Stomach smooth muscle (tissue), 2 donors: ENCODE data around the gene OR1G1.
"Not testable (repeated sequence)": the region's sequence is repeated elsewhere in the genome, so short reads cannot be mapped to it uniquely, and the experiment has no call there.

Source experiments
- H3K27ac ChIP-seq: one replicate; pipeline ENCODE4 v1.7.0; 2013; ENCODE audit warnings: mild to moderate bottlenecking, low read length, inconsistent platforms
- H3K27me3 ChIP-seq, 2 donors: one replicate each; pipeline ENCODE4 v1.7.0; 2013; ENCODE audit warnings: low read length in 2 of 2; ENCODE audit not compliant: insufficient read depth in 2 of 2, control insufficient read depth in 1 of 2
- H3K36me3 ChIP-seq, 2 donors: one replicate each; pipeline ENCODE4 v1.7.0; 2013; ENCODE audit warnings: low read length in 2 of 2; ENCODE audit not compliant: control insufficient read depth in 2 of 2, insufficient read depth in 2 of 2
- H3K4me1 ChIP-seq: one replicate; pipeline ENCODE4 v1.7.0; 2013; ENCODE audit warnings: low read length; ENCODE audit not compliant: control insufficient read depth, insufficient read depth
- H3K4me3 ChIP-seq, 2 donors: one replicate each; pipeline ENCODE4 v1.7.0; 2013; ENCODE audit warnings: low read length in 2 of 2
- H3K9ac ChIP-seq, 2 donors: one replicate each; pipeline ENCODE4 v1.7.0; 2013; ENCODE audit warnings: low read length in 2 of 2, mild to moderate bottlenecking in 1 of 2
- H3K9me3 ChIP-seq, 2 donors: one replicate each; pipeline ENCODE4 v1.7.0; 2013; ENCODE audit warnings: low read length in 2 of 2; ENCODE audit not compliant: control insufficient read depth in 2 of 2
- donor health status: healthy.
- donor health status: Pancreatic carcinoma.

The OR1G1 gene

DNA sequence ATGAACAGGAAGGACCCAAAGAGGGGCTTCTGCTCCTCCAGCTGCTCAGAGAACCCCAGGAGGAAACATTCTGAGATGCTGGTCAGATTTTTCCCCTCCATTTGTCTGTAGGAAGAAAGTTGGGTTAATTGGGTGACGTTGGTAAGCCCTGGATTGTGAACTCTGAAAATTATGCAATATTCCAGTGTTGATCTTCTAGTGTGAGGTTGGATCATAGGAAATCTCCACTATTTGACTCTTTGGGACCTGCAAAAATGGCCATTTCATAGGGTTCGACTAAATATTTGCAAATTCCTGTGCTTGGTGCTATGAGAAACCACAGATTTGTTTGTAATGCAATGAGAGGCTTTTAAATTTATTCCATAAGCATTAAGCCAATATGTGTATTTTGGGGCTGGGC, at the start of gene OR1G1:
TSS of gene OR1G1 (minus strand) at position 101 of the 400 bp plus-strand sequence. CDS start at position 101, 0 bp downstream.
- no peak within 1 kb of the TSS for H3K9ac ChIP-seq
- H3K9me3 ChIP-seq: peaks cover 0 to 3% of the 10 kb centered on the region in 2 donors
- peaks cover 0 to 6% of the 10 kb centered on the region in 2 donors for H3K27me3 ChIP-seq
- no peaks in the 10 kb centered on the region for H3K4me1 ChIP-seq
- H3K27ac ChIP-seq: no peak within 1 kb of the TSS
- no peaks in the 10 kb centered on the region for H3K36me3 ChIP-seq
- no peak within 1 kb of the TSS for H3K4me3 ChIP-seq

DNA sequence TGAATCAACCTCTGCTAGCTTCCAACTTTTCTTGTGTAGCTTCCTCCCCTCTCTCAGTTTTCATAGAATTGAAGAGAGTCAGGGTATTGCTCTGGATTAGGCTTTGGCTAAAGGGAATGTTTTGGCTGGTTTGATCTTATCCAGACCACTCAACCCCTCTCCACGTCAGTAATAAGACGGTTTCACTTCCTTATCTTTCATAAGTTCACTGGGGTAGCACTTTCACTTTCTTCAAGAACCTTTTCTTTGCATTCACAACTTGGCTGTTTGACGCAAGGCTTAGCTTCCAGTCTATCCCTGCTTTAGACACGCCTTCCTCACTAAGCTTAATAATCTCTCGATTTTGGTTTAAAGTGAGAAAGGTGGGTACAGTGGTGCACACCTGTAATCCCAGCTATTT, 40.2 kb upstream of the OR1G1 start:
- no peak overlapping the region for H3K4me3 ChIP-seq
- no peaks in the 10 kb centered on the region for H3K27me3 ChIP-seq
- H3K9me3 ChIP-seq: peaks cover 0 to 7% of the 10 kb centered on the region in 2 donors
- no peak overlapping the region for H3K27ac ChIP-seq
- no peaks in the 10 kb centered on the region for H3K4me1 ChIP-seq
- no peak overlapping the region for H3K9ac ChIP-seq
- H3K36me3 ChIP-seq: no peaks in the 10 kb centered on the region

DNA sequence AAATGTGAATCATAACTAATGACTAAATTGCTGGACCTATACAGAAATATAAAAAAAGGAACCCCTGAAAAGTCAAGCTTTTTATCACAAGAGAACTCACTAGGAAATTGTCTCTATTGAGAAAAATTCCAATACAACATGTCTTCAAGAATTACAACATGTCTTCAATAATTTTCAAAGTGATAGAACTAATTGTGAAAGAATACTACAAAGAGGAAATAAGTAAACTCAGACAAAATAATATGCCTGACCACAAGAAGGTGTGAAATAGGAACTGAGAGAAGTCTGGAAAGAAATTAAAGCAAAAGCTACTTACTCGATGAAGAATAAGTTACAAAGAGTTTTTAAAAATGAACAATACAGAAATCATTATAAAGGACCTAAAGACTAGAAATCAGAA, 29.9 kb upstream of the OR1G1 start:
- Histone ChIP-seq H3K4me3 (no peak overlapping the region), H3K9ac (no peak overlapping the region), H3K27me3 (peaks cover 0 to 4% of the 10 kb centered on the region in 2 donors), H3K27ac (no peak overlapping the region), H3K9me3 (no peaks in the 10 kb centered on the region), H3K36me3 (no peaks in the 10 kb centered on the region), H3K4me1 (no peaks in the 10 kb centered on the region)

DNA sequence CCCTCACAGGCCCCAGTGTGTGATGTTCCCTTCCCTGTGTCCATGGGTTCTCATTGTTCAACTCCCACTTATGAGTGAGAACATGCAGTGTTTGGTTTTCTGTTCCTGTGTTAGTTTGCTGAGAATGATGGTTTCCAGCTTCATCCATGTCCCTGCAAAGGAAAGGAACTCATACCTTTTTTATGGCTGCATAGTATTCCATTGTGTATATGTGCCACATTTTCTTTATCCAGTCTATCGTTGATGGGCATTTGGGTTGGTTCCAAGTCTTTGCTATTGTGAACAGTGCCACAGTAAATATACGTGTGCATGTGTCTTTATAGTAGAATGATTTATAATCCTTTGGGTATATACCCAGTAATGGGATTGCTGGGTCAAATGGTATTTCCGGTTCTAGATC, 10.1 kb upstream of the OR1G1 start:
- not testable (repeated sequence) for H3K9me3 ChIP-seq, H3K4me3 ChIP-seq, H3K27ac ChIP-seq, H3K36me3 ChIP-seq, H3K9ac ChIP-seq, H3K4me1 ChIP-seq, H3K27me3 ChIP-seq

DNA sequence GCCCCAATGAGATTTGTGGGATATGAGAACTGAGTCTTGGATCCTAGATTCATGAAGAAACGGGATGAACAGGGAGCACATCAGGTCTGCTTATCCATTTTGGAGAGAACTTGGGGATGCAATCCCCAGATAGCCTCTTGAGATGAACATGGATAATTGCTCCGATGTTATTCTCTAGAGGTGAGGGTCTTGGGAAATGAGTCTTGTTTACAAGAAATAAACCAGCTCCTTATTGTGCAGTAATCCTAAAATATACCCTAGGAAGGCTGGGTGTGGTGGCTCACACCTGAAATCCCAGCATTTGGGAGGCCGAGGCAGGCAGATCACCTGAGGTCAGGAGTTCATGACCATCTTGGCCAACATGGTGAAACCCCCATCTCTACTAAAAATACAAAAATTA, 23.0 kb downstream of the OR1G1 start, which contains the start of gene OR1D2:
TSS of gene OR1D2 (minus strand) at position 101 of the 400 bp plus-strand sequence. CDS start 11,426 bp downstream, outside the sequence.
- Histone ChIP-seq H3K9ac (no peak within 1 kb of the TSS), H3K4me3 (no peak within 1 kb of the TSS), H3K9me3 (peaks cover 3 to 13% of the 10 kb centered on the region in 2 donors), H3K4me1 (no peaks in the 10 kb centered on the region), H3K27ac (no peak within 1 kb of the TSS), H3K36me3 (no peaks in the 10 kb centered on the region), H3K27me3 (no peaks in the 10 kb centered on the region)
